Hepatic stellate cell (primary cell): ENCODE data around the gene SETD5.

Experiments
- DNase-seq: peaks from one replicate; pipeline ENCODE4 v3.0.0; 2011; ENCODE audit warnings: low spot score

Gene SETD5

GRCh38 chr3:9397332-9397905, at the start of gene SETD5:
Gene SETD5 (plus strand): TSS chr3:9397615. CDS start chr3:9428939, 31,324 bp downstream.
- DNase-seq: peak; percentile 95

GRCh38 chr3:9347887-9348286, 49.5 kb upstream of the SETD5 start:
- no peak for DNase-seq

- peak; percentile 71 for DNase-seq
These were observed 47.9 kb upstream of the SETD5 start for GRCh38 chr3:9349321-9350117.

- no peak for DNase-seq
These were observed 45.7 kb upstream of the SETD5 start for GRCh38 chr3:9351709-9352126.

- DNase-seq: peak; percentile 70
These were observed 44.3 kb upstream of the SETD5 start for GRCh38 chr3:9352917-9353752.

GRCh38 chr3:9361691-9362388, 35.6 kb upstream of the SETD5 start:
- DNase-seq: no peak

- DNase-seq: peak; percentile 81
These were observed 34.5 kb upstream of the SETD5 start, which contains the start of gene THUMPD3 for GRCh38 chr3:9362731-9363530. Gene THUMPD3 (plus strand): TSS chr3:9363054. CDS start chr3:9365069, 2,015 bp downstream.

GRCh38 chr3:9369508-9369907, 27.9 kb upstream of the SETD5 start:
- no peak for DNase-seq

GRCh38 chr3:9373465-9373864, 23.9 kb upstream of the SETD5 start:
- DNase-seq: no peak

GRCh38 chr3:9377981-9378380, 19.4 kb upstream of the SETD5 start:
- no peak for DNase-seq

GRCh38 chr3:9379327-9379726, 18.1 kb upstream of the SETD5 start:
- no peak for DNase-seq

GRCh38 chr3:9380014-9380413, 17.4 kb upstream of the SETD5 start:
- no peak for DNase-seq

- no peak for DNase-seq
These were observed 13.1 kb upstream of the SETD5 start for GRCh38 chr3:9384141-9384828.

GRCh38 chr3:9385187-9386077, 12.0 kb upstream of the SETD5 start:
- no peak for DNase-seq

- no peak for DNase-seq
These were observed 11.3 kb upstream of the SETD5 start for GRCh38 chr3:9386078-9386459.

- no peak for DNase-seq
These were observed 10.7 kb upstream of the SETD5 start for GRCh38 chr3:9386501-9387321.

- no peak for DNase-seq
These were observed 10.1 kb upstream of the SETD5 start for GRCh38 chr3:9387322-9387655.

GRCh38 chr3:9388142-9388541, 9.3 kb upstream of the SETD5 start:
- DNase-seq: no peak
